Measurements from ENCODE around the gene CDKN1B. TPM values are rescaled to one million over a fixed set of nuclear protein-coding genes. Genes with fewer than 3 reads are reported as not detected.

CDKN1B gene
- total and polyA plus RNA-seq, 2 experiments from 2014 or later, result 7.0 to 46.0 TPM

- peak overlapping the region; percentile 63 for H3K4me3 ChIP-seq
- H3K9me2 ChIP-seq (replicated peaks; ENCODE audit: insufficient read depth), result no peaks in the 10 kb centered on the region
- H3K36me3 ChIP-seq (replicated peaks; ENCODE audit: insufficient read depth, low read depth), result no peaks in the 10 kb centered on the region
- 70% methylated on average over 3 of the region's 3 CpGs for WGBS (ENCODE audit: low lambda C conversion rate, missing lambda C conversion rate)
- H3K4me2 ChIP-seq, result peak overlapping the region; percentile 94
- H2AFZ ChIP-seq, result no peak overlapping the region
- no peak for DNase-seq (ENCODE audit: low spot score)
- H3K4me1 ChIP-seq (ENCODE audit: insufficient read depth), result peaks cover 32% of the 10 kb centered on the region
- TF ChIP-seq EZH2phosphoT487 (IDR thresholded peaks at IDR 0.05; ENCODE audit: low read depth, severe bottlenecking, unreplicated experiment) (no peak), EZH2 (IDR thresholded peaks at IDR 0.05; ENCODE audit: borderline replicate concordance) (no peak)
- TF ChIP-seq, protein P1, sequence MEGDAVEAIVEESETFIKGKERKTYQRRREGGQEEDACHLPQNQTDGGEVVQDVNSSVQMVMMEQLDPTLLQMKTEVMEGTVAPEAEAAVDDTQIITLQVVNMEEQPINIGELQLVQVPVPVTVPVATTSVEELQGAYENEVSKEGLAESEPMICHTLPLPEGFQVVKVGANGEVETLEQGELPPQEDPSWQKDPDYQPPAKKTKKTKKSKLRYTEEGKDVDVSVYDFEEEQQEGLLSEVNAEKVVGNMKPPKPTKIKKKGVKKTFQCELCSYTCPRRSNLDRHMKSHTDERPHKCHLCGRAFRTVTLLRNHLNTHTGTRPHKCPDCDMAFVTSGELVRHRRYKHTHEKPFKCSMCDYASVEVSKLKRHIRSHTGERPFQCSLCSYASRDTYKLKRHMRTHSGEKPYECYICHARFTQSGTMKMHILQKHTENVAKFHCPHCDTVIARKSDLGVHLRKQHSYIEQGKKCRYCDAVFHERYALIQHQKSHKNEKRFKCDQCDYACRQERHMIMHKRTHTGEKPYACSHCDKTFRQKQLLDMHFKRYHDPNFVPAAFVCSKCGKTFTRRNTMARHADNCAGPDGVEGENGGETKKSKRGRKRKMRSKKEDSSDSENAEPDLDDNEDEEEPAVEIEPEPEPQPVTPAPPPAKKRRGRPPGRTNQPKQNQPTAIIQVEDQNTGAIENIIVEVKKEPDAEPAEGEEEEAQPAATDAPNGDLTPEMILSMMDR (IDR thresholded peaks at IDR 0.05; ENCODE audit: poor library complexity), result no peak
- H3K27ac ChIP-seq, result peak overlapping the region; percentile 99
- H3K9me3 ChIP-seq (ENCODE audit: low read depth), result no peaks in the 10 kb centered on the region
- H3K79me2 ChIP-seq, result peaks cover 58% of the 10 kb centered on the region
- H4K20me1 ChIP-seq (ENCODE audit: insufficient read depth, poor library complexity, severe bottlenecking), result peaks cover 30% of the 10 kb centered on the region
- no peaks in the 10 kb centered on the region for H3K27me3 ChIP-seq
These were observed 4.1 kb downstream of the CDKN1B start for GRCh38 chr12:12721176-12721751.

- Histone ChIP-seq H3K36me3 (replicated peaks; ENCODE audit: insufficient read depth, low read depth) (no peaks in the 10 kb centered on the region), H3K9me3 (ENCODE audit: low read depth) (no peaks in the 10 kb centered on the region), H3K4me3 (peak overlapping the region; percentile 63), H3K4me2 (peak overlapping the region; percentile 94), H4K20me1 (ENCODE audit: insufficient read depth, poor library complexity, severe bottlenecking) (peaks cover 30% of the 10 kb centered on the region), H3K27me3 (no peaks in the 10 kb centered on the region), H3K4me1 (ENCODE audit: insufficient read depth) (peaks cover 32% of the 10 kb centered on the region), H2AFZ (no peak overlapping the region), H3K79me2 (peaks cover 59% of the 10 kb centered on the region), H3K27ac (peak overlapping the region; percentile 99), H3K9me2 (replicated peaks; ENCODE audit: insufficient read depth) (no peaks in the 10 kb centered on the region)
- no peak for DNase-seq (ENCODE audit: low spot score)
- TF ChIP-seq, protein P1 (IDR thresholded peaks at IDR 0.05; ENCODE audit: poor library complexity), result no peak
- TF ChIP-seq EZH2phosphoT487 (IDR thresholded peaks at IDR 0.05; ENCODE audit: low read depth, severe bottlenecking, unreplicated experiment), result no peak
- TF ChIP-seq EZH2 (IDR thresholded peaks at IDR 0.05; ENCODE audit: borderline replicate concordance), result no peak
- 93% methylated on average over 2 of the region's 2 CpGs for WGBS (ENCODE audit: low lambda C conversion rate, missing lambda C conversion rate)
These were observed 4.8 kb downstream of the CDKN1B start for GRCh38 chr12:12721814-12722434.

DNA sequence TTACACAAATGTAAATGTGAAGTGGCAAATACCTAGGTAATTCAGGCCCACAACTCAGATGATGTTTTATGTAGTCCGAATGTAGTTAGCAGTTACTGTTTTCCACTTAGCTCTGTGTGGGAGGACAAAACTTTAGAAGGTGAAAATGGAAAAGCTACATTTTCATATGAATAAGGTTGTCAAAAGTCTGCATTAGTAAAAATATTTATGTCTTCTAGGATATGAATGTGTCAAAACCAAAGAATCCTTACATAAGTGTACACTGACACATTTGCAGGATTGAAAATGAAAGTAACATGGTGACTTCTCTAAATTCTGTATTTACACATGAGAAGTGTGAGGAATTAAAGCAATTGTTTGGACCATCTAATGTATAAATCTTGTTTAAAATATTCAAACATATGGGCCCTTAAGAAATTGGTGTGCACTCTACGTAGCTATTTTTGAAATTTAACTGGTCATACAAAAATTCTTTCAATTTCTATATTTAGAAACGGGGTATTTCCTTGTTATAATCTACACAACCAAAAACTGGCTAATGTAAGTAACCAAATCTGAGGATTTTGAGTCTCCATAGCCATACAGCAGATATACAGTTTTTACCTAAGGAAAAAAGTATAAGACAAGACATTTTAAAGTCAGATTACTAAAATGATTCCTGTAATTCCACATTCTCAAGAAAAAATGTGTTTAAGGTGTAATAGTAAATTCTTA, 5.4 kb downstream of the CDKN1B start:
- DNase-seq (ENCODE audit: low spot score), result no peak
- Histone ChIP-seq H3K36me3 (replicated peaks; ENCODE audit: insufficient read depth, low read depth) (no peaks in the 10 kb centered on the region), H3K79me2 (peaks cover 62% of the 10 kb centered on the region), H3K9me3 (ENCODE audit: low read depth) (no peaks in the 10 kb centered on the region), H3K4me1 (ENCODE audit: insufficient read depth) (peaks cover 32% of the 10 kb centered on the region), H3K27me3 (no peaks in the 10 kb centered on the region), H4K20me1 (ENCODE audit: insufficient read depth, poor library complexity, severe bottlenecking) (peaks cover 30% of the 10 kb centered on the region), H2AFZ (no peak overlapping the region), H3K27ac (peak overlapping the region; percentile 99), H3K4me2 (peak overlapping the region; percentile 94), H3K4me3 (peak overlapping the region; percentile 63), H3K9me2 (replicated peaks; ENCODE audit: insufficient read depth) (no peaks in the 10 kb centered on the region)
- 74% methylated on average over 3 of the region's 3 CpGs for WGBS (ENCODE audit: low lambda C conversion rate, missing lambda C conversion rate)
- TF ChIP-seq, protein P1 (IDR thresholded peaks at IDR 0.05; ENCODE audit: poor library complexity), result no peak
- TF ChIP-seq EZH2 (IDR thresholded peaks at IDR 0.05; ENCODE audit: borderline replicate concordance) (no peak), EZH2phosphoT487 (IDR thresholded peaks at IDR 0.05; ENCODE audit: low read depth, severe bottlenecking, unreplicated experiment) (no peak)
